GM19351 (cell line): ENCODE data around the gene IL4I1.

Experiments used
- ATAC-seq: cut with Tn5 transposase; IDR thresholded peaks from one replicate; pipeline ENCODE4 v1.9.1; 2021; ENCODE audit warnings: mild to moderate bottlenecking, moderate library complexity; ENCODE audit not compliant: unreplicated experiment

Gene IL4I1

DNA sequence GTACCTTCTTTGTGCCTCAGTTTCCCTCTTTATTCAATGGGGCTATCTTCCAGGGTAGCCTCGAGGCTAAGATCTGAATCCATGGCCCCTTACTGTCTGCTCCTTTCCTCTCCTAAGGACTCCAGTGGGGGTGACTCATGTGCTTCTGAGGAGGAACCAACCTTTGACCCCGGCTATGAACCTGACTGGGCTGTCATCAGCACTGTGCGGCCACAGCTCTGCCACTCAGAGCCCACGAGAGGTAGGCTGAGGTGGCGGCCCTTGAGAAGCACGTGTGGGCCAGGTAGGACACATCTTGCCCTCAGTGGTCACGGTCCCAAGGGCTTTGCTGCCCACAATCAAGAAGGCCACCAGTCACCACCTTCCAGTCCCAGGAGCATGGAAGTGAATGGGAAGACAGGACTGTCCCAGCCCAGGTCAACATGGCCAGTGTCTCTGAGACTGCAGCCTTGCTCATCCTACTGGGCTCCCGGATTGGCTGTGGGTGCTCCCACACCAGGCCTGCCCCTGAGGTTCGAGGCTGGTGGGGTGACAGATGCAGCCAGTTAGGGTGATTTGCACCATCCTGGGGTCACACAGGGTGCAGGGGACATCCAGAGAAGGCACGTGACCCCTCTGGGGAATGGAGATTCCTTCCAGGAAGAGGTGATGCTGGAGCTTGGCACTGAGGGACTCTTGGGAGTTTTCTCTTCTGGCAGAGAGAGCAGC lies 16.4 kb downstream of the IL4I1 start:
- ATAC-seq, result no peak

DNA sequence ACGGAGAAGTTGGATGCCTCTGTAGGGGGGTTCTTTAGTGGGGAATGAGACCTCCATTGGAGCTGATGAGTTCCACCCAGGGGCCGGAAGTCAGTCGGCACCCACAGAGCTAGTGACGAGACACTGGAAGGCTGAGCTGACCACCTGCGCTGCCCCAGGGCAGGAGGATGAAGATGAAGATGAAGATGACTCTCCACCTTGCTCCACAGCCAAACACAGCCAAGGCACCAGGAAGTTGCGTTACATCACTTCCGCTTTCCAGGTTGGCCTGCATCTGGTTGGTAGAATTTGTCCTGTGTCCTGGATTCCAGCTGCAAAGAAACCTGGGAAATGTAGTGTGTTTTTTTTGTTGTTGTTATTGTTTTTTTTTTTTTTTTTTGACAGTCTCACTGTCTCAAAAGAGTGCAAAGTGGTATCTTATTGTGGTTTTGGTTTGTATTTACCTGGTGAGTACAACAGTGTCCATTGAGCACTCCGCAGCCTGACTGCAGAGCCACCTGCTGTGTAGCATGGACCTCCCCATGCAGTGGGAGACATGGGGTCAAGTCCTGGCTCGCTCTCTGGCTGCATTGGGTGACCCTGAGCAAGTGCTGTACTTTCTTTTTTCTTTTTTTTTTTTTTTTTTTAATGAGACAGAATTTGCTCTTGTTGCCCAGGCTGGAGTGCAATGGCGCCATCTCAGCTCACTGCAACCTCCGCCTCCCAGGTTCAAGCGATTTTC lies 17.3 kb downstream of the IL4I1 start:
- ATAC-seq, result no peak

DNA sequence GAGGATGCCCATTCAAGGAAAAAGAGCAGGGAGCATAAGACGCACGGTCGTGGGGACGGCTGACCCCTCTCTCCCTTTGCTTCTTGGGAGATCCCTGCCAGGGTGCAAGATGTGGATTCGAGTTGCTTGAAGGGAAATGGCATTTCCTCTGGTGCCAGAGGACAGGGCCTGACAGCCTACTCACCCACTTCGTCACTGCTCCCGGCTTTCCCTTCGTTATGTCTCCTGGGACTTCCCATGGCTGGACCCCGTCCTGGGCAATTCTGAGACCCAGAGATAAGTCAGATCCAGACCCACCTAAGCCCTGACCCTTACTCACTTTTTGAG lies 18.0 kb downstream of the IL4I1 start:
- no peak for ATAC-seq

DNA sequence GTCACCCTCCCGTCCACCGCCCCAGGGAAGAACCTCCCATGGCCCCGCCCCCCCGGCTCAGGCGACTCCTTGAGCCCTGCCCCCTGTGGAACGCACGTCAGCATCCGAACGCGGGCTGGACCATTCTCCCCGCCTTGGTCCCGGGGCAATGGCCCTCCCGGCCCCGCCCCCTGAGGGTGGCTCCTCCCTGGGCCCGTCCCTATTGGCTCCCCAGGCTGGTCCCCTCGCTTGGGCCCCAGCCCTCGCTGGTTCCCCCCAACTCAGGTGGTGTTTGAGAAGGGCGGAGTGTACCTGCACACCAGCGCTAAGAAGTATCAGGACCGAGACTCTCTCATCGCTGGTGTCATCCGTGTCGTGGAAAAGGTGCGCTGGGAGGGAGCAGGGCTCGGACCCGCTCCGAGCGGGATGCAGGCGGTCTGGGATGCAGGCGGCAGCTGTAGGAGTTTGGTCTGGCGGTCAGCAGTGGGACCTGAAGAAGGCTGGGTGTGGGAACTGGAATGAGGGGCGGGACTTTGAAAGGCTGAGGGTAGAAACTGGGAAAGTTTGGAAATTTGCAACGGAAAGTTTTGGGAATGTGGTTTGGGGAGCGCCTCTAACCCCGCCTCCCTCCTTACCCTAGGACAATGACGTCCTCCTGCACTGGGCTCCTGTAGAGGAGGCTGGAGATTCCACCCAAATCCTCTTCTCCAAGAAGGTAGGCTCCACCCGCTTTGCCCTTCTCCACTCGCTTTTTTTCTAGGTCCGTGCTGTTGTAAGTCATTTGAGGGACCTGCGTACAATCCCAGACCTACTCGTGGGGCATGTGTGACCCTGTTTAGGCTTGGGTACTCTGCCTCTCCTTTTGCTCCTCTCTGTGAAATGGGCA lies 18.6 kb downstream of the IL4I1 start:
- ATAC-seq, result peak; percentile 57

DNA sequence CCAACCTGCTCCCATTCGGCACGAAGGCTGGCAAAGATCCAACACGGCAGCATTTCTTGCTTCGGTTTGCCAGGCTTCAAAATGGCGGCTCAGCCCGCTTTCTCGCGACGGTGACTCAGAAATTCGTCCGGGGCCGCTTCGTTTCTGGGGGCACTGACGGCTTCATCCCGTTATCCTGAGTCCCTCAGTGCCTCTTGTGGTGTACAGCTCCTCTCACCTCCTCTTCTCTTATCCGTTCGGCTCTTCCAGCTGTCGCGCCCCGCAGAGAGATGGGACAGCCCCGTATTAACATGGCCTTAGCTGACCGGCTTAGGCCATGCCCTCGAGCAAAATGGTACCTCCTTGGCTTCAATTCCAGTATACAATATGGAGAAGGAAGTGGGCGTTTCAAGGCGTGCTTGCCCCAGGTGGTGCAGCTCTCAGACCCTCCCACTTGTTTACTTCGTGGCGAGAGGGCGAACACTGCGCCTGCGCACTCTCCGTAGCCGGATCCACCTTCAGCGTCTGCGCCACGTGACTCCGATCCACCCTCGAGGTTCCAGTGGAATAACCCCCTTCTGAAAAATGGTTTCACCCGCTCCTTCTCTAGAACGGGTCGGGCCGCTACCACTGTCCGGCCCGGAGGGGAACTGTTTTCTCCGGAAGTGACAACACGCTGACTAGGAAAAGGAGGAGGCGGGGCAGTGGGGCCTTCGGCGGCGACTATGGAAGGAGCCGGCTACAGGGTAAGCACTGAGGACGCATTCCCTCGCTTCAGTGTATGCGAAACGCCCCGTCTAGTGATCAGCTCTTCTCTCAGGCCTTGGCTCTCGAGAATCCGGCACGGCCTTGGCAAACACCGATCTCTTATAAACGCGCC lies 19.4 kb downstream of the IL4I1 start, which contains the start of the genes AKT1S1 and TBC1D17:
Gene AKT1S1, minus strand, starts transcription at position 336 of the 859 bp plus-strand sequence. CDS start 4,060 bp downstream, outside the sequence.
Gene TBC1D17, plus strand, starts transcription at position 683 of the 859 bp plus-strand sequence. Its CDS starts 22 bp downstream, at position 705.
- peak; percentile 50 for ATAC-seq

DNA sequence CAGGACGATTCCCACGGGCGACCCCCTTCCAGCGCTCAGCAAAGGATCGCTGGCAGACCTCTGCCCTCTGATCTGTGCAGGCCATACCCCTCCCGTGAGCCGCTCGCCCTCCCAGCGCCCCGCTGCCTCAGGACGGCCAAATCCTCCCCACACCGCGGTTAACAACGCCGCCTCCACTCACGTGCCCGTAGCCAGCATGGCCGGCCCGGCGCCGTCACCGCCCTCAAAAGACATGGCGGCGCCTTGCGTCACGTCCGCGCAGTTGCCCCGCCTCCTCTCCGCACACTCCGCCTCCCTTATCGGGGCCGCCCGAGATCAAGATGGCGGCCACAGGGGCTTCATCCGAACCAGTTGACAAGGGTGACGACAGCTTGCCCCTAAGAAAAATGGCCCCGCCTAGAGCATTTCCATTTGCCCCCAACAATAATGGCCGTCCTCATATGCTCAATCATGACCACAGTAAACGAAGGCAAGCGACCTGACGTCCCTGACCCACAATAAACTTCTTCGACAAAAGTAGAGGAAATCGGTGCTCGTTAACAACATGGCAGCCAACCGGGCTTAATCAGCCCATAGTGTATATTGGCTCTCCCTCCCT lies 20.2 kb downstream of the IL4I1 start:
- ATAC-seq, result peak; percentile 44

DNA sequence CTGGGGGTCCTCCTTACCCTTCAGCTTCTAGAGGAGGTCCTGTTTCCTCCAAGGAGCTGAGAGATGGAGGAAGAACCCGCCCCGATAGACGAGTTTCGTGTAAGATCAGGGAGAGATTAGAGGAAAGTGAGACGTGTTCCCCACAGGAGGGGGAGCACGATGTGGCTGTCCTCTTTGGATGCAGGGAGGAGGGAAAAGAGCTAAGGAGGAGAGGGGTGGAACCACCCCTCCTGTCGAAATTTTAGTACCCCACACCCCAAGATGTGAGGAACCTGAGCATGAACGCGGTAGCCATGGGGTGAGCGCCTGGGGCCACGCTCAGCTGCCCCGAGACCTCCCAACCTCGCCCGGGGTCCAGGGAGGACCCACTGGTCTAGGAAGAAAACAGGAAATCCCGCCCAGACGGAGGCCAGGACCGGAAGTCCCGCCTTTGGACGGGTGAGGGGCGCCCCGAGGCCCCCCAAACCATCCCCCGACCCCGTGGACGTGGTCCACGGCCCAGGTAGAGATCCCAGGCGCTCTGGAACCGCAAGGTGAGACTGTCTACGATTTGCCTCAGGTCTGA lies 20.7 kb downstream of the IL4I1 start:
- no peak for ATAC-seq

DNA sequence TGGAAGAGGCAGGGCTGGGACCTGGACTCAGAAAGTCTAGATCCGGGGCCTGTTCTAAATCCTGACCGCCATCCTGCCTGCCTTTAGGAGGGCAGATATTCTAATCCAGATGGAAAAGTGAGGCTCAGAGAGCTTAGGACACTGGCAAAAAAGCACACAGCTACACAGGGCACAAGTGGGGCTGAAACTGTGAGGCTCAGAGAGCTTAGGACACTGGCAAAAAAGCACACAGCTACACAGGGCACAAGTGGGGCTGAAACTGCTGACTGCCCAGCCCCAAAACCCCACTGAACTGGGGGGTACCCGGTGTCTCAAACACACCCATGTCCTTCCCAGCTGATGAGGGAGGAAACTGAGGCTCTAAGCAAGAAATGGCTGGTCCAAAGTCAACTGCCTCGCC lies 21.5 kb downstream of the IL4I1 start:
- ATAC-seq, result no peak

DNA sequence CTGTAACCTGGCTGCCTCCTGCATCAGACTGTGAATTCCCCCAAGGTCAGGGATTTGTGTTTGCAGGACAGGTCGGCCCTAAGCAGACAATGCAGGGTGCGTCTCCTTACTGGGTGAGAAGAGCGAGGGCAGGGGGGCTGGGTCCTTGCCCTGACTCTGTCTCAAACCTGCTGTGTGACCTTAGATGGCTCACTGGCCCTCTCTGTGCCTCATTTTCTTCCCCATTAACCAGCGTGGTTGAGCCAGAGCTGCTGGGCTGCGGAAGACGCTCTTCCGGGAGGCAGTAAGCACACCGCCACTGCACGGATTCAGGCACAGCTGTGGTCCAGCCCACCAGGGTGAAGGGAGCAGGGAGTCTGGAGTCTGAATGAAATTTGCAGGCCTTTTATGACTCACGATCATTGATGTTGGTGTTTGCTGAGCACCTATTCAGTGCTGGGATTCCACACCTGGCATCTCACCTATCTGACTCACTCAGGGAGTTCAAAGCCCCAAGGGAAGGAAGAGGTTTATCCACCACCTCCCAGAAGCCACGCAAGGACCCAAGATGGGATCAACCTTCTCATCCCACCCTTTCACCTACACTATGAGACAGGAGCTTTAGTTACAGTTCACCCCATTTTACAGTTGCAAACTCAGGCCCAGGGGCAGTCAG lies 22.1 kb downstream of the IL4I1 start:
- ATAC-seq, result no peak

DNA sequence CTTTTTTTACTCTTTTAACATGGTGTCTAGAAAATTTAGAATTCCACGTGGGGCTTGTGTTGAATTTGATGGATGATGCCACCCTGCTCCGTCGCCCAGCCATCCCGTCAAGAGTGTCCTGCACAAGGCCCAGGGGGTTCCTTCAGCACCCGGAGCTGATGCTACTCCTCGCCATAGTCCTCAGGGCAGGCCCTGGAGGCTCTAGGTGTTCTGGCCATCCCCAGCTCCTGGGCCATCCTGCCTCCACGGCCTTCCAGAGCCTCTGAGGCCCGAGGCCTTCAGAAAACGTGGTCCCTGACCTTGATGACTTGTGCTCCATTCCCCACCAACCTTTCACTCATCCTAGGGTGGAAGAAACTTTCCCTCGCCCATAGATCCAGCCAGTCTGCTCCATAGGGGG lies 22.9 kb downstream of the IL4I1 start:
- no peak for ATAC-seq

DNA sequence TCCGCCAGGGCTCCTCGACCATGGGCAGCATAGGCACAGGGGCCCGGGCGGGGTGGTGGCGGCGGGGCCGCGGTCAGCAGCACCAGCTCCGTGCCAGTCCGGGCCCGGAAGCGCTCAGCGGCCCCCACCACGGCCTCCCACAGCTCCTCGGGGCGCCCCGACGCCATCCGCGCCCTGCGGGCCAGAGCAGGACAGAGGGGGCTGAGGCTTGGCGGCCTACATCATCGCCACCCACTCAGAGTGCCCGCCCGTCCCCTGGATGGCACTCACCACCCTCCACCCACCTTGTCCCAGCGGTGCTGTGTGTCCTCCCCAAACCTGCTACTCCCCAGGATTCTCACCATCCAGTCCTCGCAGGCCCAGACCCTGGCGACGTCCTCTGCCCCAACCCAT lies 23.6 kb downstream of the IL4I1 start:
- ATAC-seq, result no peak

DNA sequence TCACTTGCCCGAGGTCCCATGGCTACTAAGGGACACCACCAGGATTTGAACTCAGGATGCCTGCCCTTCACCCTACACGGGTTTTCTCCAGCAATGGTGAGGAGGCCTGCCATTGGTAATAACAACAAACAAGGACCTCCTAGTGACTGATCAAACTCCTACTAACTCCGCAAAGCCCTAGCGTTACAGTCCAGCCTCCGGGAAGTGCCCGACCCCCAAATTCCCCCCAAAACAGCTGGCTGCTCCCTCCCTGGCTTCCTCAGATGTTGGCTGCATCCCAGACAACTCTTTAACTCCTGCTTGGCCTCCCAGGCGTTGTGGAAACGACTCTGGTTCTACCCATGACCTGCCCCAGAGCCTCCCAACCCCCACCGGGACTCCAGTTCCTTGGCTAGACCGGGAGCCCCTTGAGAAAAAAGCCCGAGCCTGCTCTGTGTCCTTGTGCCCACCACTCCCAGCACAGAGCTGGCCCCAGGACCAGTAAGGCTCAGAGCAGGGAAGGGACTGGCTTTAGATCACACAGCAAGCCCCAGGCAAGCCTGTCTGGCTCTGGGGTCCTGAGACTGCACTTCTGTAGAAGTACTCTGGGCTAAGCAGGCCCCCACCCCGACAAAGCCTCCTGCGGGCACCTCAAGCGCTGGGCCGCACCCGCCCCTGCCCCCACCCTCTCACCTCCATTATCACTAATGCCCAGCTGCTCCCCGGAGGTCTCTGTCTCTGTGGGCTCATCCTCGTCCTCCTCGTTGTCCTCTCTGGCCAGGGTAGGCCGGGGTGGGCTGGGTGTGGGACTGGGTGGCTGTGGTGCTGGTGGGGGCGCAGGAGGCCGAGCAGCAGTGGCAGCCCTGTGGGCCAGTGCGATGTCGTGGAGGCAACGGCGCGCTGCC lies 24.2 kb downstream of the IL4I1 start:
- no peak for ATAC-seq

DNA sequence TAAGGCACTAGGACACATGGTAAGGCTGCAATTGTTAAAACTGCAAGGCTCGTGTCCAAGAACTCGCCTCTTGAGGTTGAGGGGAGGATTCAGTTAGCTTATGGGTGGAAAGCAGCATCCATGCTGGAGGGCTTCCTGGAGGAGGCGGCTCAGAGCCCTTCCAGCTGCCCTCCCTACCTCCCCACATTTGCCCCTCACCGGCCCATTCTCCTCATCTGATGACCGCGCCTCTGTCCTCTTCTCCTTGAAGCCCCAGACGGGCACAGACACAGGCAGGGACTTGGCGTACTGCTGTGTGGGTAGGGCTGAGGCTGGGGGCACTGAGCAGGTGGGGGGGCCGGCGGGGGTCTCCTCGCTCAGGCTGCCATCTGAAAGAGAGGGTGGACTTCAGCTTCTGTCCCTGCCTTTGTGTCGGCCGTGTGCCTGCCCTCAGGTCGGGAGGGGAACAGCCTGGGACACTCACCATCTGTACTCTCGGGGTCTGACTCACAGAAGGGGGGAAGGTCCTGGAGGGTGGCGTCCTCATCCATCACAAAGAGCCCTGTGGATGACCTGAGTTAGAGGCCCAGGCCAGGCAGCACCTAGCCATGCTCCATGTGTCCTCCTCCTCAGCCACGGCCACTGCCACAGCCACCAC lies 25.2 kb downstream of the IL4I1 start:
- ATAC-seq, result no peak

DNA sequence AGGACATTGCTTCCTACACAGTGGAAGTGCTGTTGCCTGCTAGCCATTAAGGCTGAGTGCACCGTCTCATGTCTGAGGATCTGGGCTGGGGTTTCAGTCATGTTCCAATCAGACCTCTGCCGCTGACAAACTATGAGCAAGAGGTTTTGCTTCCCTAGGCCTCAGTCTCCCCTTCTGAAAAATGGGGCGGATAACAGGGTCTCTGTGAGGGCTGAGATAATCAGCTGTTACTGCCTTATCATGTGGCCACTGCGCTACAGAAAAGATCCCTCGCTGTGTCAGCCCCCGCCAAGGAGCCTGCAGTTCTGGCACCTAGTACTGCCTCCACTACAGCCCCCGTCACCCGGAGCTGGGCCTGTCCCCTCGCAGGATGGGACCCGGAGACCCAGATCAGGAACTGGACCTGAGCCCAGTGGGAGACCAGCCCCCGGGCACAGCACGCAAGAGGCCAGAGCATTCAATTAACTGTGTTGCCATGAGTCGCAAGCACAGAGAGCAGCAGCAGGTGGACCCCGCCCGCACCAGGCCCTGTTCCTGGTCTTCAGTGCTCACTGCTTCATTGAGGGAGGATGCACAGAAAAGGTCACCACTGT lies 26.3 kb downstream of the IL4I1 start:
- no peak for ATAC-seq

DNA sequence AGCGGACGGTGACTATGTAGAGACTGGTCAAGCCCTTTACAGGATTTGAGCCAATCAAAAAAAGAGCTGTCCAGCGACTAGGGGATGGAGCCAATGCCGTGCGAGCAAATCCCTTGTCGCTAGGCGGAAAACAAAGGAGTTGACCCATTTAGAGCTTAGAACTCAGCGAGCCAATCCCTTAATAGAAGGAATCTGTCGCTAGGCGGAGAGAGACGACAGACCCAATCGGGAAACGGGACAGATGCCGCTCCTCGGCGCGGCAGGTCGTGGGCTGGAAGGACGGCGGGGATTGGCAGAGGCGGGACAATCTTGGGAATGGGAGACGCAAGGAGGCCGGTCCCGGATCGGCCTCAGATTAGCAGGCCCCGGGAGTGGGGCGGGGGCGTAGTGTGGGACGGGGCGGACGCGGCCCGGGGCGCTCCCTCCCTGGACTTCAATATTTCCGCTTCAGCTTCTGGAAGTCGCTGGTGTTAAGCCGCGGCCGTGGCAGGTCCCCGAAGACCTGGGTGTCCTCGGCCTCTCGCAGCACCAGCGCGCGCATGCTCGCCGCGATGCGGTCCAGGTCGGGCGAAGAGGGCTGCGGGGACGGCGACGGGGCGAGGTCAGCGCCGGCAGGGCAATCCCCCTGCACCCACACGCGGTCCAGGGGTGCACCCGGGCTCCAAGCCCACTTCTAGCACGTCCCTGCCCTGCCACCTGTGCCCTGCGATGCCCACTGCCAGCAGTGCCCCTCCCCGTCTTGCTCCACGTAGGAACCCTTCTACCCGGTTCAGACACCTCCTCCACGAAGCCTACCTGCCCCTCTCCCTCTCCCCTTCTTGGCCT lies 27.0 kb downstream of the IL4I1 start:
- peak; percentile 82 for ATAC-seq

DNA sequence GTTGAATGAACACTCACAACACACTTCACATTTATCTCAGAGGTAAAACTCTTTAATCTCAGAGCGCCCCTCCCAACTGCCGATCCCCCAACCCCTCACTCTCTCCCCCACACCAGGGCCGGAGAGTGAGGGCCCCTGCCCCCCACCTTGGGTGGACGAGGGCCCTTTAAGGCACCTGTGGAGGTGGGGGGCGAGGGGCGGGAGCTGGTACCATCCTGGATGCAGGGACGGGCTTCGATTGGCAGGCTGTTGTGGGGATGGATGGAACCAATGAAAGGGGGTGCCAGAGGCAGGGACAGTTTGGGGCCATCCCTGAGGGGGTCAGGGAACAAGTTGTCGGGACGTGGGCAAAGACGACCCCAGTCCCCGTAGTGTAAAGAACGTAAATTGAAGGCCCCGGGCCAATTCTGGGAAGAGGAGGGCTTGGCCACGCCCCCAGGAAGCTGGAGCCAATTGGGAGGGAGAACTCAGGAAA lies 27.6 kb downstream of the IL4I1 start:
- ATAC-seq, result peak; percentile 13
